GM18505 (cell line): ENCODE measurements around the gene SOHLH2.

Experiments used
- ATAC-seq: cut with Tn5 transposase; IDR thresholded peaks from one replicate; pipeline ENCODE4 v1.9.1; 2021; ENCODE audit not compliant: unreplicated experiment
- POLR2A ChIP-seq: IDR thresholded peaks from 4 replicates; pipeline ENCODE4 v1.6.1; 2011; ENCODE audit warnings: borderline replicate concordance; ENCODE audit not compliant: insufficient read depth, insufficient read length; ENCODE audit errors: extremely low read depth

The SOHLH2 gene

GRCh38 chr13:36132376-36132775 lies 82.0 kb downstream of the SOHLH2 start:
- no peak for TF ChIP-seq POLR2A
- no peak for ATAC-seq

GRCh38 chr13:36131931-36132297 lies 82.4 kb downstream of the SOHLH2 start:
- TF ChIP-seq POLR2A = no peak
- ATAC-seq = no peak

- TF ChIP-seq POLR2A = no peak
- no peak for ATAC-seq
Observed at GRCh38 chr13:36131222-36131930, 83.0 kb downstream of the SOHLH2 start, which contains the start of gene DCLK1. Gene DCLK1, minus strand, starts transcription at chr13:36131382.

GRCh38 chr13:36130552-36131221 lies 83.7 kb downstream of the SOHLH2 start:
- no peak for TF ChIP-seq POLR2A
- ATAC-seq = no peak

- no peak for ATAC-seq
- TF ChIP-seq POLR2A = no peak
Observed at GRCh38 chr13:36130193-36130551, 84.2 kb downstream of the SOHLH2 start.

- ATAC-seq = no peak
- no peak for TF ChIP-seq POLR2A
Observed at GRCh38 chr13:36129539-36129938, 84.8 kb downstream of the SOHLH2 start.

- ATAC-seq = no peak
- no peak for TF ChIP-seq POLR2A
Observed at GRCh38 chr13:36126491-36126890, 87.9 kb downstream of the SOHLH2 start.

- no peak for ATAC-seq
- no peak for TF ChIP-seq POLR2A
Observed at GRCh38 chr13:36125841-36126240, 88.5 kb downstream of the SOHLH2 start.

- ATAC-seq = no peak
- TF ChIP-seq POLR2A = no peak
Observed at GRCh38 chr13:36124236-36124822, 90.0 kb downstream of the SOHLH2 start.
